AG09309 (cell line): ENCODE results near the gene CSTA.

Experiments used
- DNase-seq: peaks from one replicate; pipeline ENCODE4 v3.0.0-alpha.2; 2010; ENCODE audit warnings: low read depth
- H3K4me3 ChIP-seq: 2 replicates; pipeline ENCODE4 v1.5.1; 2011; ENCODE audit warnings: mild to moderate bottlenecking, low read depth, low read length, moderate library complexity; ENCODE audit not compliant: control insufficient read depth
- TF ChIP-seq, protein P1 (sequence below): IDR thresholded peaks from 2 replicates; pipeline ENCODE4 v1.5.1; 2011; ENCODE audit warnings: mild to moderate bottlenecking, low read depth, low read length, inconsistent platforms; ENCODE audit not compliant: insufficient read depth, control insufficient read depth; ENCODE audit errors: missing control alignments

CSTA gene, protein sequence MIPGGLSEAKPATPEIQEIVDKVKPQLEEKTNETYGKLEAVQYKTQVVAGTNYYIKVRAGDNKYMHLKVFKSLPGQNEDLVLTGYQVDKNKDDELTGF

DNA sequence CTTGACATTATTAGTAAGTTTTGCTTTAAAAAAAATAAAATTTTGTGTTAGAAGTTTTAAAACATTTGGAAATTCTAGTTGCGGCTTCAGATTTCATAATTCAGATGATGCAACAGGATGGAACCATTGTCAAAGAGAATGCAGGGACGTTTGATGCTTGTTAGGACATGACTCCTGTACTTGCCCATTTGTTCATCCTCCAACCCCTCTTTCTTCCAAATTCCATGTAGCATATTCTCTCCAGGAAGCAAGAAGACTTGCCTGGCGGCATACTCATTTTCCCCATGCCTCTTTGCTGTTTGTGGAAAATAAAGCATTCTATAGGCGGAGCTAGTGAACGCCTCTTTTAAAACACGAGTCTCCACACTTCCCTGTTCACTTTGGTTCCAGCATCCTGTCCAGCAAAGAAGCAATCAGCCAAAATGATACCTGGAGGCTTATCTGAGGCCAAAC lies at the start of gene CSTA:
Gene CSTA, plus strand, starts transcription at position 378 of the 453 bp plus-strand sequence. Its CDS starts 45 bp downstream, at position 423.
- peak; percentile 14 for DNase-seq
- TF ChIP-seq, protein P1, sequence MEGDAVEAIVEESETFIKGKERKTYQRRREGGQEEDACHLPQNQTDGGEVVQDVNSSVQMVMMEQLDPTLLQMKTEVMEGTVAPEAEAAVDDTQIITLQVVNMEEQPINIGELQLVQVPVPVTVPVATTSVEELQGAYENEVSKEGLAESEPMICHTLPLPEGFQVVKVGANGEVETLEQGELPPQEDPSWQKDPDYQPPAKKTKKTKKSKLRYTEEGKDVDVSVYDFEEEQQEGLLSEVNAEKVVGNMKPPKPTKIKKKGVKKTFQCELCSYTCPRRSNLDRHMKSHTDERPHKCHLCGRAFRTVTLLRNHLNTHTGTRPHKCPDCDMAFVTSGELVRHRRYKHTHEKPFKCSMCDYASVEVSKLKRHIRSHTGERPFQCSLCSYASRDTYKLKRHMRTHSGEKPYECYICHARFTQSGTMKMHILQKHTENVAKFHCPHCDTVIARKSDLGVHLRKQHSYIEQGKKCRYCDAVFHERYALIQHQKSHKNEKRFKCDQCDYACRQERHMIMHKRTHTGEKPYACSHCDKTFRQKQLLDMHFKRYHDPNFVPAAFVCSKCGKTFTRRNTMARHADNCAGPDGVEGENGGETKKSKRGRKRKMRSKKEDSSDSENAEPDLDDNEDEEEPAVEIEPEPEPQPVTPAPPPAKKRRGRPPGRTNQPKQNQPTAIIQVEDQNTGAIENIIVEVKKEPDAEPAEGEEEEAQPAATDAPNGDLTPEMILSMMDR, result no peak
- H3K4me3 ChIP-seq, result peak within 1 kb of the TSS; percentile 20

DNA sequence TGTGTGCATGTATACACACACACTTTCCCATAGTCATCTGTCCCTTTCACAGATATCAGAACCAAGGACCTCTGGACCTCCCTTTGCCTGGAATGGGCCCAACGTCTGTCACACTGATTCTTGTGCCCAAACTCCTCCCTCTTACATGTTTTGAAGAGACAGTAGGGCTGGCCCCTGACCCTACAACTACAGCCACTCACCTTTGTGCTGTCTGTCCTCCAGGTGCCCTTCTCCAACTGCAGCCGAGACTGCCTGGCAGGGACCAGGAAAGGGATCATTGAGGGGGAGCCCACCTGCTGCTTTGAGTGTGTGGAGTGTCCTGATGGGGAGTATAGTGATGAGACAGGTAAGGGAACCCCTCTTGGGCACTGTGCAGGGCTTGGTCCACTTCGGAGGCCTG lies 43.2 kb upstream of the CSTA start:
- no peak for DNase-seq
- no peak overlapping the region for H3K4me3 ChIP-seq
- TF ChIP-seq, protein P1, result no peak

DNA sequence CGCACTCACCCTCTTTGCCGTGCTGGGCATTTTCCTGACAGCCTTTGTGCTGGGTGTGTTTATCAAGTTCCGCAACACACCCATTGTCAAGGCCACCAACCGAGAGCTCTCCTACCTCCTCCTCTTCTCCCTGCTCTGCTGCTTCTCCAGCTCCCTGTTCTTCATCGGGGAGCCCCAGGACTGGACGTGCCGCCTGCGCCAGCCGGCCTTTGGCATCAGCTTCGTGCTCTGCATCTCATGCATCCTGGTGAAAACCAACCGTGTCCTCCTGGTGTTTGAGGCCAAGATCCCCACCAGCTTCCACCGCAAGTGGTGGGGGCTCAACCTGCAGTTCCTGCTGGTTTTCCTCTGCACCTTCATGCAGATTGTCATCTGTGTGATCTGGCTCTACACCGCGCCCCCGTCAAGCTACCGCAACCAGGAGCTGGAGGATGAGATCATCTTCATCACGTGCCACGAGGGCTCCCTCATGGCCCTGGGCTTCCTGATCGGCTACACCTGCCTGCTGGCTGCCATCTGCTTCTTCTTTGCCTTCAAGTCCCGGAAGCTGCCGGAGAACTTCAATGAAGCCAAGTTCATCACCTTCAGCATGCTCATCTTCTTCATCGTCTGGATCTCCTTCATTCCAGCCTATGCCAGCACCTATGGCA lies 41.1 kb upstream of the CSTA start:
- no peak for DNase-seq
- TF ChIP-seq, protein P1, result no peak
- H3K4me3 ChIP-seq, result no peak overlapping the region

DNA sequence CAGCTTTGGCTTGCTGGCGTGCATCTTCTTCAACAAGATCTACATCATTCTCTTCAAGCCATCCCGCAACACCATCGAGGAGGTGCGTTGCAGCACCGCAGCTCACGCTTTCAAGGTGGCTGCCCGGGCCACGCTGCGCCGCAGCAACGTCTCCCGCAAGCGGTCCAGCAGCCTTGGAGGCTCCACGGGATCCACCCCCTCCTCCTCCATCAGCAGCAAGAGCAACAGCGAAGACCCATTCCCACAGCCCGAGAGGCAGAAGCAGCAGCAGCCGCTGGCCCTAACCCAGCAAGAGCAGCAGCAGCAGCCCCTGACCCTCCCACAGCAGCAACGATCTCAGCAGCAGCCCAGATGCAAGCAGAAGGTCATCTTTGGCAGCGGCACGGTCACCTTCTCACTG lies 40.6 kb upstream of the CSTA start:
- H3K4me3 ChIP-seq, result no peak overlapping the region
- no peak for DNase-seq
- TF ChIP-seq, protein P1, result no peak

DNA sequence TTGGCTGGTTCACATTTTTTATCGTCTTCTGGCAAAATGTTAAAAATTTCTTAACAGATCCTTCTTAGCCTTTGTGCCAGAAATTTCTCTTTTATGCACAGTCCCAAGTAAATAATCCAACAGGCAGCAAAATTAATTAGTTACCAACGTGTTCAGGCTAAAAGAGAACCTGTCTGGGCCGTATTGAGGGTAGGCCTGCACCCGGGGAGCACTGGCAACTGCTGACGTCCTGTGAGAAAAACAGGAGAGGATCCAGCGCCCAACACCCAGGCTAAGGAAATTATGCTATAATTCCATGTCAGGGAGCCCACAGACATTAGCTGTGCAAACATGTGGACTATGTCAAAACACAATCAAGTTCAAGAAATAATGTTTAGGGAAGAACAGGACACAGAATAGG lies 30.7 kb upstream of the CSTA start:
- no peak for DNase-seq
- H3K4me3 ChIP-seq, result no peak overlapping the region
- TF ChIP-seq, protein P1, result no peak

DNA sequence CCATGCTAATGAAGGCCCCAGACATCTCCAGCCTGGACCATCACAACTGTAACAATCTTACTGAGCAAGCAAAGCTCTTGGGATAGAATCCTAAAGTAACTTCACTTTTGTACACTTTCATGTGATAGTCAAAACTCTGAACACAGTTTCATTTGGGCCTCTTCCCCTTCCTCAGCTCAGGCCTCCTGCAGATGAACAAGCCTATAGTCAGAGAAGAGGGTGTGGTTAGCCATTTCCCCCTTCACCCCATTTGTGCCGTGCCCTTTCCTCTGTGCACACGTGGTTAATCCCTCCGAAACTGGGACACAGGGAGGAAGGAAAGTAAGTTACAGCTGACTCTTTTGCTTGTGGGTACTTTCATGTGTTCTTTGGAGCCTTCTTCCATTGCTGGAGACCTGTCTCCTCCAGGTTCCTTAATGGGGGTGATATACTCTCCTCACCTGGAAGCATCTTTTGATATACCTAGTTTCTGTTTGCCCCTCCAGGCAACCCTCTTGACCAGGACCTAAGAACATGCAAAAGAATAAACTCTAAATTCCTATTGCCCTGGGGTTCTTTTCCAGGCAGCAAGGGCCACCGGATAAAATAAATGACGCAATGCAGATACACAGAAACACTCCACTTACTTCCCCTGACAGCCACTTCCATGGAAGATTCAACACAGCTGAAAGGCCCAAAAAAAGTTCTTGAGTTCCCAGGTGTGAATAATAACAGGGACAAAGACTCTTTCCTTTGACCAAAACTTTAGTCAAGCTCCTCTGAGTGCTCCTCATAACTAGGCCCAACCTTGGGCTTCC lies 29.6 kb upstream of the CSTA start:
- TF ChIP-seq, protein P1, result no peak
- DNase-seq, result no peak
- no peak overlapping the region for H3K4me3 ChIP-seq
